SHP77 (cell line): ENCODE results near the gene FTSJ3.

Experiments used
- DNase-seq, 2 experiments: peaks; one replicate each; lab custom pipeline; 2025; lab: John Stamatoyannopoulos, UW

The FTSJ3 gene

DNA sequence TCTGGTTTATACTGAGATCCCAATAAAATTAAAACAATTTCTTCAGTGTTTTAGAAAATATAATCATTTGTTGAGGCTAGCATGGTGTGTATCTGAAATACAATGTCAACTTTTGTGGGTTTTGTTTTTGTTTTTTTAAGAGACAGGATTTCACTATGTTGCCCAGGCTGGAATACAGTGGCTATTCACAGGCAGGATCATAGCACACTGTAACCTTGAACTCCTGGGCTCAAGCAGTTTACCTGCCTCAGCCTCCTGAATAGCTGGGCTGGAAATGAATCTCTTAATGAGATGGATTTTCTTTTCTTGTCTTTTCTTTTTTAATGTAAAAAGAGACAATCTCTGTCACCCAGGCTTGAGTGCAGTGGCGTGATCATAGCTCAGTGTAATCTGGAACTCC, 41.3 kb downstream of the FTSJ3 start:
- no peak for DNase-seq

GRCh38 chr17:63785556-63785955, 41.9 kb downstream of the FTSJ3 start:
- no peak for DNase-seq

GRCh38 chr17:63783522-63783921, 43.9 kb downstream of the FTSJ3 start:
- DNase-seq = no peak

DNA sequence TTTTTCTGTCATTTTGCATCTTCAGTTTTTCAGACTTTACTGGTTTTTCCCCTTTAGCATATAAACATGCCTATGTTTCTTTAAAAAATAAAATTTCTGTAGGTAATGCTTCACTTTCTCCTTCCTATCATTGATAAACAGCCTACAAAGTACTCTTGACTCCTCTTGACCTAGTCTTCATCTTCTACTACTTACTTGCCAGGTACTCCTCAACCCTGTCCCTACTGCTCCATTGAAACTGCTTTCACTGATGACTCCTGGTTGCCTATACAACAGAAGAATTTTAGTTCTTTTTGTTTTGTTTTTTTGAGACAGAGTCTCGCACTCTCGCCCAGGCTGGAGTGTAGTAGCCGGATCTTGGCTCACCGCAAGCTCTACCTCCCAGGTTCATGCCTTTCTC, 46.5 kb downstream of the FTSJ3 start:
- DNase-seq = no peak

DNA sequence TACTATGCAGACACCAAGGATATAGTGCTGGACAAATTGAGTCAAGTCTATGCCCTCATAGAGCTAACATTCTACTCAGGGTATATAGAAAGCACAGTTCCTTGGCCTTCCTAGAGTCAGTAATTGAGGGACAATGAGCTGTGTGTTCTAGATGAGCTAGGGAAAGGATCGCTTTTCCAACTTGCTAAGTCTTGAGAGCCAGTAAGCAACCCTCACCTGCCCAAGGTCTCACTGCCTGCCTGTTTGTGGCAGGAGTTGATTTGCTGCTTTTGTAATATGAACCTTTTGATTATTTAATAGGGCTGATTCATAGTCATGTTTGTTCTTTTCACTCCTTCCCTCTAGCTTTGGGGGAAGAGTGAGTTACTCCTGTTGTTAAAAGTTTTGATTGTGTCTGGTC, 47.0 kb downstream of the FTSJ3 start:
- no peak for DNase-seq

- no peak for DNase-seq
These were observed 52.0 kb downstream of the FTSJ3 start for GRCh38 chr17:63775420-63775819.

DNA sequence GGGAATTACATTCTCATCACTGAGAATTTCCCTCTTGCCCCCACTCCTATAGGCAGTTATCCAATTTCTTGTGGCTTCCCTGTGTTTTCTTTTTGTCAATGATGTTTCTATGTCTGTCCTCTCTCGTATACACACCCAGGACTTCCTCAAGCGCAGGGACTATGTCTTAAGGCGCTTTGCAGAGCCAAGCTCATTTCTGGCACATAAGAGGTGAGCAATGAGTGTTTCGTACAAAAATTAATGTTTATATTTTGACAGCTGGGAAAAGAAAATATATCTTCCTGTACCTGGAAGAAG, 52.5 kb downstream of the FTSJ3 start:
- no peak for DNase-seq

DNA sequence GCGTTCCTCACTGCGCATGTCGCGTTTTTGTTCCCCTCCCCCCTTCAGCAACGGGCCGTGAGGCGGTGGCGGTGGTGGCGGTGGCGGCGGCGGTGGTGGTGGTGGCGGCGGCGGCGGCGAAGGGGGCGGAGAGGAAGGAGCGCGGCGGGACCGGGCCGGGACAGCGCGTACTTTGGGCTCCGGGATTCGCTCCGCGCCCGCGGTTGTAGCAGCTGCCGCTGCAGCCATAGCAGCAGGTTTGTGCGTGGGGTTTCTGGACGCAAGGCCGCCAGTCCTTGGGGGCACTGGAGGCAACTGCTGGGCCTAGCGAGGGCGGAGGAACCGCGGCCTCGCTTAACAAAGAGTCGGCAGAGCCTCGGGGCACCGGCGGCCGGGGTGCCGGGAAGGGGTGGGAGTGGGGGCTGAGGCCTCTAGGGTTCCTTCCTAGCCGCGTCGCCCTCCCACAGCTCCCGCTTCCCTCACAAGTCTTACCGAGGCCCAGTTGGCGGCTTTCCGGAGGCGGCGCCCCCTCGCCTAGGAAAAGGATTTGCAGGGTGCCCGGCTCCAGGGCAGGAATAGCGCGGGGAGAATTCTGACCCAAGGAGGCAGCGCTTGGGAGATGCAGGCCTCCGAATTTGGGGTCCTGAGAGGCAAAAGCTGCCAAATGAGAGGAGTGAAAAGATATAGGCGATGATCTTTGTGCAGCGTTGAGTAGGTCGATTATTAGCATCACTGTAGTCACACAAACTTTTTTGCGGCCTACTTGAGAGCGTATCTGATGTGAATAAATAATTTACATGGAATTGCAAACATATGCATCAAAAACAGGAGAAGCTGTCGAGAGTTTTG, 53.1 kb downstream of the FTSJ3 start, which contains the start of gene DDX42:
TSS of gene DDX42 (plus strand) at position 30 of the 828 bp plus-strand sequence. CDS start 12,880 bp downstream, outside the sequence.
- DNase-seq = peak; percentile 22 to 44

GRCh38 chr17:63773272-63774140, 54.0 kb downstream of the FTSJ3 start, which contains the start of gene CCDC47:
Gene CCDC47, minus strand, starts transcription at chr17:63773597. Its CDS starts 7,422 bp downstream, at chr17:63766175.
- DNase-seq = peak; percentile 97 to 98

GRCh38 chr17:63772801-63773271, 54.6 kb downstream of the FTSJ3 start:
- peak; percentile 1 to 9 for DNase-seq
